SU-DHL-6 (cell line): ENCODE measurements around the gene GOPC.

ENCODE experiments used
- H2AFZ ChIP-seq: fragments of 200-600 bp; sonication (generic); 2 replicates; pipeline ENCODE4 v1.6.1; 2014; ENCODE audit warnings: low read depth, mild to moderate bottlenecking, moderate library complexity, mixed read lengths, antibody characterized with exemption, low read length; ENCODE audit not compliant: severe bottlenecking
- H3F3A ChIP-seq: fragments of 200-600 bp; shearing (Covaris generic); 2 replicates; pipeline ENCODE4 v1.6.0; 2016; ENCODE audit warnings: antibody characterized with exemption, mild to moderate bottlenecking; ENCODE audit not compliant: insufficient read depth
- H3K27ac ChIP-seq: fragments of 200-600 bp; sonication (generic); 2 replicates; pipeline ENCODE4 v1.5.1; 2016; ENCODE audit warnings: low read depth, mild to moderate bottlenecking, low read length, moderate library complexity, mixed read lengths
- H3K27me3 ChIP-seq: fragments of 200-600 bp; sonication (generic), shearing (Covaris generic); 2 replicates; pipeline ENCODE4 v1.6.0; 2014; ENCODE audit warnings: mild to moderate bottlenecking, low read length
- H3K36me3 ChIP-seq: fragments of 200-600 bp; sonication (generic); 2 replicates; pipeline ENCODE4 v1.6.1; 2014; ENCODE audit warnings: mild to moderate bottlenecking, low read length, mixed read lengths
- H3K4me2 ChIP-seq: fragments of 300-600, 200-600 bp; shearing (Covaris generic), sonication (generic); 2 replicates; pipeline ENCODE4 v1.6.0; 2014; ENCODE audit warnings: low read length, low read depth, mild to moderate bottlenecking; ENCODE audit not compliant: poor library complexity, severe bottlenecking
- H3K4me3 ChIP-seq: fragments of 200-600 bp; sonication (generic); 2 replicates; pipeline ENCODE4 v1.5.1; 2014; ENCODE audit warnings: antibody characterized with exemption, low read length, mild to moderate bottlenecking, mixed read lengths; ENCODE audit not compliant: insufficient read depth, poor library complexity, severe bottlenecking
- H3K79me2 ChIP-seq: fragments of 200-600 bp; sonication (generic); 2 replicates; pipeline ENCODE4 v1.6.1; 2014; ENCODE audit warnings: mild to moderate bottlenecking, low read length, moderate library complexity; ENCODE audit not compliant: insufficient read depth
- H3K9ac ChIP-seq: fragments of 200-600 bp; sonication (generic); 2 replicates; pipeline ENCODE4 v1.7.0; 2014; ENCODE audit warnings: mild to moderate bottlenecking, low read length
- H3K9me2 ChIP-seq: fragments of 200-600 bp; sonication (generic); replicated peaks from 2 replicates; pipeline ENCODE4 v1.6.1; 2014; ENCODE audit warnings: low read length; ENCODE audit not compliant: insufficient read depth
- H3K9me3 ChIP-seq: fragments of 200-600 bp; sonication (generic); 2 replicates; pipeline ENCODE4 v1.6.1; 2014; ENCODE audit warnings: low read length, mixed read lengths; ENCODE audit not compliant: insufficient read depth
- H4K20me1 ChIP-seq: fragments of 200-600 bp; sonication (generic); 2 replicates; pipeline ENCODE4 v1.6.1; 2014; ENCODE audit warnings: low read depth, mild to moderate bottlenecking, antibody characterized with exemption, low read length, moderate library complexity, mixed read lengths
- CTCF ChIP-seq: fragments of 200-600 bp; sonication (generic); IDR thresholded peaks from one replicate; pipeline ENCODE4 v1.5.1; 2017; ENCODE audit warnings: antibody characterized with exemption, mild to moderate bottlenecking, low read length, moderate library complexity; ENCODE audit not compliant: insufficient read depth, poor library complexity, severe bottlenecking
- EZH2phosphoT487 ChIP-seq: fragments of 200-600 bp; sonication (generic), shearing (Covaris generic); conservative IDR thresholded peaks from 2 replicates; pipeline ENCODE4 v1.6.1; 2018; ENCODE audit warnings: mild to moderate bottlenecking, antibody characterized with exemption, low read length, moderate library complexity, mixed read lengths

GOPC gene

GRCh38 chr6:117531809-117532725 is 70.2 kb downstream of the GOPC start:
- H3K27me3 ChIP-seq = no peaks in the 10 kb centered on the region
- no peak overlapping the region for H3K27ac ChIP-seq
- no peak overlapping the region for H2AFZ ChIP-seq
- no peak overlapping the region for H3K9ac ChIP-seq
- H3K4me3 ChIP-seq = no peak overlapping the region
- no peak for TF ChIP-seq CTCF
- TF ChIP-seq EZH2phosphoT487 = no peak
- H3F3A ChIP-seq = no peaks in the 10 kb centered on the region
- H3K79me2 ChIP-seq = no peaks in the 10 kb centered on the region
- H3K4me2 ChIP-seq = no peak overlapping the region
- H3K36me3 ChIP-seq = no peaks in the 10 kb centered on the region
- H3K9me3 ChIP-seq = no peaks in the 10 kb centered on the region
- H3K9me2 ChIP-seq = no peaks in the 10 kb centered on the region
- no peaks in the 10 kb centered on the region for H4K20me1 ChIP-seq

- Histone ChIP-seq H3K79me2 (no peaks in the 10 kb centered on the region), H3K9me3 (no peaks in the 10 kb centered on the region), H3K36me3 (no peaks in the 10 kb centered on the region), H3K4me2 (no peak overlapping the region), H3K4me3 (no peak overlapping the region), H3K27me3 (no peaks in the 10 kb centered on the region), H4K20me1 (no peaks in the 10 kb centered on the region), H3K9ac (no peak overlapping the region), H3K9me2 (no peaks in the 10 kb centered on the region), H3K27ac (no peak overlapping the region), H2AFZ (no peak overlapping the region), H3F3A (no peaks in the 10 kb centered on the region)
- no peak for TF ChIP-seq EZH2phosphoT487
- no peak for TF ChIP-seq CTCF
Observed at GRCh38 chr6:117531346-117531745, 71.0 kb downstream of the GOPC start.

DNA sequence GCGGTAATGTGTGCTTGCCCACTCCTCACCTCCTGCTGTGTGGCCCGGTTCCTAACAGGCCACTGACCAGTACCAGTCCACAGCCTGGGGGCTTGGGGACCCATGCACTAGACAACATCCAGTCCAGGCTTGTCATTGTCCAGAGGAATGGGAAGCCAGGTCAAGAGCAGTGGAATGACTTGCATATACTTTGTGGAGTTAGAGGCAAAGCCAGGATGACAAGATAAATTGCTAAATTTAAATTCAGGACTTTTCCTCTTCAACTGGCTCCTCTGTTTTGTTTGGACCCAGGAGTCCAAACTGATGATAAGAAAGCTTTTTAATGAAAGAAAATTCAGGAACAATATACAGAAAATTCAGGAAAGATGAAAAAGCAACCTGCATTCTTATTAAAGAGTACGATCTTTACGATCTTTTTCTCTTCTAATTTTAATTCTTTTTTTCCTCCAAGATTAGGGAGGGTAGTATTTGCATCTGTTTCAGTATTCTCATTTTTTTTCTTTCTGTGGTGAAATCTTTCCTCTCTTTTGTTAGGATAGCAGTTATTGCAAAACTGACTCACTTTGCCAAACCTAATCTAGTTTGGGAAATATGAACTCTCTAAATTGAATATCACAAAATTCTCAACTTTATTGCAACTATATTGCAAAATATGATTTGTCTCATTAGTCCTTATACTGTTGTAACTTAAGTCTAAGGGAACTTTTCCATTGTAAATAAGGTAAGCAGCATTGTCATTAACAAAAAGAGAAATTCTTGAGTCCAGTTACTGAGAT is 71.7 kb downstream of the GOPC start:
- Histone ChIP-seq H3K9ac (no peak overlapping the region), H3K79me2 (no peaks in the 10 kb centered on the region), H3K9me3 (no peaks in the 10 kb centered on the region), H3K27me3 (no peaks in the 10 kb centered on the region), H3K27ac (no peak overlapping the region), H3K4me3 (no peak overlapping the region), H3K9me2 (no peaks in the 10 kb centered on the region), H4K20me1 (no peaks in the 10 kb centered on the region), H2AFZ (no peak overlapping the region), H3K4me2 (no peak overlapping the region), H3K36me3 (no peaks in the 10 kb centered on the region), H3F3A (no peaks in the 10 kb centered on the region)
- TF ChIP-seq EZH2phosphoT487 = no peak
- no peak for TF ChIP-seq CTCF
